Testis (tissue), 3 donors: Measurements from ENCODE around the gene GRIP2. TPM values are rescaled to one million over a fixed set of nuclear protein-coding genes. Genes with fewer than 3 reads are reported as not detected.
A peak's percentile ranks its signal among the peaks of the same experiment; 100 is the strongest.

Experiments used
- DNase-seq: peaks from one replicate; pipeline ENCODE4 v3.0.0-alpha.2; 2019
- H3K27ac ChIP-seq, 2 donors: fragments of 200-600 bp; sonication (generic); one replicate each; pipeline ENCODE4 v1.5.1; 2019
- H3K27me3 ChIP-seq: fragments of 200-600 bp; sonication (generic); one replicate; pipeline ENCODE4 v1.5.1; 2019
- H3K36me3 ChIP-seq: fragments of 200-600 bp; sonication (generic); one replicate; pipeline ENCODE4 v1.5.1; 2017; ENCODE audit warnings: low read depth; ENCODE audit errors: missing control alignments
- H3K4me1 ChIP-seq: fragments of 200-600 bp; sonication (generic); one replicate; pipeline ENCODE4 v1.5.1; 2019
- H3K4me3 ChIP-seq, 2 donors: fragments of 200-600 bp; sonication (generic); one replicate each; pipeline ENCODE4 v1.5.1; 2017 to 2019
- H3K9me3 ChIP-seq: fragments of 200-600 bp; sonication (generic); one replicate; pipeline ENCODE4 v1.5.1; 2017
- POLR2A ChIP-seq: fragments of 450-650 bp; IDR thresholded peaks from one replicate; pipeline ENCODE4 v1.6.1; 2017; ENCODE audit warnings: antibody characterized with exemption, mild to moderate bottlenecking, moderate library complexity
- WGBS, 2 donors: methylation state at CpG; one replicate each; pipeline ENCODE4 v1.1.5; 2018; 5-methylcytosine and 5-hydroxymethylcytosine counted together
- intact Hi-C: fragments of 100-400 bp; cut with DNase I; formaldehyde crosslinking; loops from one replicate; pipeline ENCODE4 v1.15.1; 2023; ENCODE audit warnings: low total_unique reads
- polyA plus RNA-seq: library from polyadenylated mRNA; stranded (reverse); fragments of 350-450 nt; fragmentation: Illumina TruSeq; extraction: RNeasy Lipid Tissue Mini Kit (QIAGEN cat#74804); gene quantifications from one replicate; pipeline ENCODE4 v1.2.3, GENCODE V29; 2014; ENCODE audit warnings: low read depth, low replicate concordance; ENCODE audit not compliant: insufficient read depth
- total RNA-seq, 2 donors: library from RNA; depleted of rRNA; stranded (reverse); fragments of >200 nt; gene quantifications; one replicate each; pipeline ENCODE4 v1.2.3, GENCODE V29; 2016
- TF ChIP-seq, protein P1 (sequence below), 3 experiments: fragments of 450-650 bp in 2 of 3; fragments of 200-600 bp in 1 of 3; sonication (generic) in 1 of 3; IDR thresholded peaks; one replicate each; pipeline ENCODE4 v1.5.1; 2016 to 2019; ENCODE audit warnings: antibody characterized with exemption in 3 of 3, mild to moderate bottlenecking in 2 of 3, moderate library complexity in 1 of 3

Gene GRIP2
- total and polyA plus RNA-seq, 3 donors from 2014 or later: 2.4 to 3.2 (median 2.7) TPM

DNA sequence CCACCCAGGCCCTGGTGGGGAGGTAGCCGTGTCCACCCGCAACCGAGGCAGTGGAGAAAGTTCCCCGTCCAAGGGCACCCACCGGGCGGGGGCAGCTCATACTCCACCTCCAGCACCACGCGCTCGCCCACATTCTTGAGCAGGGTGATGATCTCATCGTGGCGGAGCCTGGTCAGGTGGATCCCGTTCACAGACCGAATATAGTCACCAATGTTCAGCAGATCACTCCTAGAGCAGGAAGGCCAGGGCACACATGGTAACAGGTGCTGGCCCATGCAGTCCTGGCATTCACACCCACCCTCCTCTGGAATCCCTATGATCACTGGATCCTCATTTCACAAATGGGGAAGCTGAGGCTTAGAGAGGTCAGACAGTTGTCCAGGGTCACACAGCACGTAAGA is 15.8 kb downstream of the GRIP2 start:
- Histone ChIP-seq H3K36me3 (no peaks in the 10 kb centered on the region), H3K9me3 (no peaks in the 10 kb centered on the region), H3K4me3 (no peak overlapping the region), H3K27ac (no peak overlapping the region), H3K4me1 (peaks cover 6% of the 10 kb centered on the region), H3K27me3 (no peaks in the 10 kb centered on the region)
- TF ChIP-seq POLR2A: no peak
- TF ChIP-seq, protein P1, sequence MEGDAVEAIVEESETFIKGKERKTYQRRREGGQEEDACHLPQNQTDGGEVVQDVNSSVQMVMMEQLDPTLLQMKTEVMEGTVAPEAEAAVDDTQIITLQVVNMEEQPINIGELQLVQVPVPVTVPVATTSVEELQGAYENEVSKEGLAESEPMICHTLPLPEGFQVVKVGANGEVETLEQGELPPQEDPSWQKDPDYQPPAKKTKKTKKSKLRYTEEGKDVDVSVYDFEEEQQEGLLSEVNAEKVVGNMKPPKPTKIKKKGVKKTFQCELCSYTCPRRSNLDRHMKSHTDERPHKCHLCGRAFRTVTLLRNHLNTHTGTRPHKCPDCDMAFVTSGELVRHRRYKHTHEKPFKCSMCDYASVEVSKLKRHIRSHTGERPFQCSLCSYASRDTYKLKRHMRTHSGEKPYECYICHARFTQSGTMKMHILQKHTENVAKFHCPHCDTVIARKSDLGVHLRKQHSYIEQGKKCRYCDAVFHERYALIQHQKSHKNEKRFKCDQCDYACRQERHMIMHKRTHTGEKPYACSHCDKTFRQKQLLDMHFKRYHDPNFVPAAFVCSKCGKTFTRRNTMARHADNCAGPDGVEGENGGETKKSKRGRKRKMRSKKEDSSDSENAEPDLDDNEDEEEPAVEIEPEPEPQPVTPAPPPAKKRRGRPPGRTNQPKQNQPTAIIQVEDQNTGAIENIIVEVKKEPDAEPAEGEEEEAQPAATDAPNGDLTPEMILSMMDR (IDR thresholded peaks at IDR 0.05): no peak
- no peak for DNase-seq
- intact Hi-C loops: no loop called here
- 92 to 100% methylated on average over 1 to 14 of the region's 14 CpGs for WGBS, 2 donors

- intact Hi-C loops: no loop called here
- Histone ChIP-seq H3K4me3 (no peak overlapping the region), H3K36me3 (no peaks in the 10 kb centered on the region), H3K27ac (no peak overlapping the region), H3K4me1 (peaks cover 6% of the 10 kb centered on the region), H3K9me3 (no peaks in the 10 kb centered on the region), H3K27me3 (no peaks in the 10 kb centered on the region)
- WGBS, 2 donors: 69 to 70% methylated on average over 4 to 7 of the region's 7 CpGs
- no peak for TF ChIP-seq POLR2A
- TF ChIP-seq, protein P1 (IDR thresholded peaks at IDR 0.05): no peak
- DNase-seq: no peak
Measured at GRCh38 chr3:14523792-14524191, 16.4 kb downstream of the GRIP2 start.

- no peak for DNase-seq
- 77 to 87% methylated on average over 4 to 12 of the region's 12 CpGs for WGBS, 2 donors
Measured at GRCh38 chr3:14522768-14523167, 17.4 kb downstream of the GRIP2 start.

DNA sequence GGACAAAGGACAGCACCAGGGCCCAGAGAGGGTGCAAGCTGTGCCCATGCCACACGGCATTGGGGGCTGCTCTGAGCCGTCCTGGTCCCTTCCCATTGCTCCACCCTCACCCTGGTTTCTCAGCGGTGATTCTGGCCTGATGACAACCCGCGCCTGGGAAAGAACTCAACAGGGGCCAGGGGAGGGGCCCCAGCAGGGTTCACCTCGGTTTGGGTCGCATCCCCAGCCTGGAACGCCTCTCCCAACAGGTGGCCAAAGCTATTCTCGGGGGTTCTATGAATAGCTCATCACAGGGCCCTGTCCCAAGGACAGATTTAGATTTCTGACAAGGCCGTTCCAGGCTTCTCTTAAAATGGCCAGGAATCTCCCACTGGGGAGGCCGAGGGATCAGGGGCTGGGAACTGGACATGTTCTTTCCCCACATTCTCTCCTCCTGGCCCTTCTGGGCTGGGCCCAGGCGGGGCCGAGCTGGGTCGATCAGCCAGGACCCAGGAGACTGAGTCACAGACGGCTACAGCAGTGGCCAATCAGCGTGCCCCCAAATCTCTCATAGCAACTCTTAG is 17.9 kb downstream of the GRIP2 start:
- DNase-seq: peak; percentile 50
- Histone ChIP-seq H3K9me3 (no peaks in the 10 kb centered on the region), H3K27me3 (no peaks in the 10 kb centered on the region), H3K4me3 (no peak overlapping the region), H3K27ac (peak overlapping the region; percentile 34 to 74), H3K4me1 (peaks cover 6% of the 10 kb centered on the region), H3K36me3 (no peaks in the 10 kb centered on the region)
- no peak for TF ChIP-seq POLR2A
- TF ChIP-seq, protein P1 (IDR thresholded peaks at IDR 0.05): no peak
- WGBS, 2 donors: 45 to 52% methylated on average over 7 to 16 of the region's 16 CpGs
- intact Hi-C loops: no loop called here

More at GRCh38 chr3:14522768-14523167, 17.4 kb downstream of the GRIP2 start:
- H3K4me3 ChIP-seq: no peak overlapping the region
- H3K27ac ChIP-seq: peak overlapping the region; percentile 34 to 74
- no peaks in the 10 kb centered on the region for H3K36me3 ChIP-seq
- no peaks in the 10 kb centered on the region for H3K27me3 ChIP-seq
- H3K9me3 ChIP-seq: no peaks in the 10 kb centered on the region
- intact Hi-C loops: no loop called here
- peaks cover 6% of the 10 kb centered on the region for H3K4me1 ChIP-seq
- TF ChIP-seq POLR2A: no peak
- TF ChIP-seq, protein P1 (IDR thresholded peaks at IDR 0.05): no peak

GRCh38 chr3:14521611-14522010 is 18.5 kb downstream of the GRIP2 start:
- Histone ChIP-seq H3K9me3 (no peaks in the 10 kb centered on the region), H3K4me1 (peaks cover 6% of the 10 kb centered on the region), H3K36me3 (no peaks in the 10 kb centered on the region), H3K27me3 (no peaks in the 10 kb centered on the region), H3K27ac (no peak overlapping the region), H3K4me3 (no peak overlapping the region)
- intact Hi-C loops: no loop called here
- 80 to 81% methylated on average over 5 to 12 of the region's 12 CpGs for WGBS, 2 donors
- no peak for DNase-seq
- TF ChIP-seq, protein P1 (IDR thresholded peaks at IDR 0.05): no peak
- no peak for TF ChIP-seq POLR2A
